H1 (cell line): ENCODE results near the gene YLPM1. TPM values are rescaled to one million over a fixed set of nuclear protein-coding genes. Genes with fewer than 3 reads are reported as not detected.

ENCODE experiments used
- CTCF ChIA-PET: fragments of 300-600 bp; sonication (Branson Sonifier 250); formaldehyde crosslinking; loops from one replicate; lab custom pipeline; 2021; ENCODE audit not compliant: partially characterized antibody; lab: Charles Lee
- POLR2A ChIA-PET: fragments of 300-600 bp; sonication (Branson Sonifier 250); formaldehyde crosslinking; loops from one replicate; lab custom pipeline; 2021; ENCODE audit warnings: inconsistent platforms; ENCODE audit not compliant: partially characterized antibody; lab: Charles Lee
- DNase-seq, 2 experiments: peaks; one replicate each; pipeline versions ENCODE4 v3.0.0 to v3.0.0-alpha.2; 2010 to 2022; ENCODE audit warnings: low spot score in 2 of 2, low read depth in 1 of 2, mixed read lengths in 1 of 2
- FAIRE-seq: peaks from 2 replicates; lab custom pipeline; 2011; peaks lifted over from hg19 to GRCh38; lab: Jason Lieb, UNC
- H2AFZ ChIP-seq: 2 replicates; pipeline ENCODE4 v1.8.1; 2012; ENCODE audit warnings: low read length, inconsistent platforms
- H2AK5ac ChIP-seq: 2 replicates; pipeline ENCODE4 v1.6.1; 2013; ENCODE audit warnings: low read depth, low read length
- H2BK120ac ChIP-seq: replicated peaks from 2 replicates; pipeline ENCODE3; 2013; ENCODE audit warnings: low read depth, low read length, inconsistent platforms
- H2BK12ac ChIP-seq: 2 replicates; pipeline ENCODE4 v1.6.1; 2013; ENCODE audit warnings: low read depth, low read length
- H2BK15ac ChIP-seq: 2 replicates; pipeline ENCODE4 v1.6.1; 2013; ENCODE audit warnings: low read length
- H2BK20ac ChIP-seq: 2 replicates; pipeline ENCODE4 v1.6.1; 2013; ENCODE audit warnings: low read length
- H2BK5ac ChIP-seq: 2 replicates; pipeline ENCODE4 v1.6.1; 2013; ENCODE audit warnings: low read depth, low read length
- H3K14ac ChIP-seq: 2 replicates; pipeline ENCODE4 v1.6.1; 2013; ENCODE audit warnings: inconsistent platforms; ENCODE audit not compliant: insufficient read length
- H3K18ac ChIP-seq: 2 replicates; pipeline ENCODE4 v1.6.1; 2013; ENCODE audit warnings: low read length; ENCODE audit errors: extremely low read depth
- H3K23ac ChIP-seq: 2 replicates; pipeline ENCODE4 v1.6.1; 2013; ENCODE audit warnings: inconsistent platforms; ENCODE audit not compliant: insufficient read length
- H3K23me2 ChIP-seq: 2 replicates; pipeline ENCODE4 v1.6.1; 2013; ENCODE audit warnings: low read depth, low read length
- H3K27ac ChIP-seq: 2 replicates; pipeline ENCODE4 v1.6.1; 2011; ENCODE audit warnings: low read depth, low read length, inconsistent platforms
- H3K27me3 ChIP-seq, 4 experiments: replicated peaks in 1 of 4; 1 replicate in 1 of 4; 2 replicates in 3 of 4; pipeline versions ENCODE4 v1.6.1 to v1.8.1; 2011 to 2013; ENCODE audit warnings: low read length in 3 of 4, mild to moderate bottlenecking in 3 of 4, inconsistent platforms in 2 of 4, mixed read lengths in 2 of 4, moderate library complexity in 1 of 4; ENCODE audit not compliant: control insufficient read depth in 3 of 4, insufficient read depth in 3 of 4; ENCODE audit errors: extremely low read depth in 1 of 4
- H3K36me3 ChIP-seq, 4 experiments: 2 replicates each; pipeline versions ENCODE4 v1.6.1 to v1.8.1; 2011 to 2013; ENCODE audit warnings: mild to moderate bottlenecking in 4 of 4, low read length in 3 of 4, moderate library complexity in 2 of 4, control low read depth in 1 of 4, inconsistent platforms in 1 of 4; ENCODE audit not compliant: insufficient read depth in 4 of 4, control insufficient read depth in 2 of 4
- H3K4ac ChIP-seq: replicated peaks from 2 replicates; pipeline ENCODE3; 2013; ENCODE audit warnings: low read length, low read depth, mixed read lengths, inconsistent platforms; ENCODE audit not compliant: insufficient read length
- H3K4me1 ChIP-seq, 4 experiments: replicated peaks in 1 of 4; 1 replicate in 1 of 4; 2 replicates in 3 of 4; pipeline versions ENCODE4 v1.6.1 to v1.8.1; 2011 to 2013; ENCODE audit warnings: low read length in 3 of 4, inconsistent platforms in 2 of 4, mixed read lengths in 1 of 4; ENCODE audit not compliant: insufficient read depth in 4 of 4, control insufficient read depth in 3 of 4
- H3K4me2 ChIP-seq, 2 experiments: 2 replicates each; pipeline versions ENCODE4 v1.6.1 to v1.8.1; 2011 to 2013; ENCODE audit warnings: low read depth in 2 of 2, low read length in 2 of 2, control low read depth in 1 of 2, inconsistent platforms in 1 of 2, mild to moderate bottlenecking in 1 of 2; ENCODE audit not compliant: insufficient read depth in 1 of 2
- H3K4me3 ChIP-seq, 4 experiments: fragments of 200-600, 300-600 bp in 1 of 4; sonication (generic), shearing (Covaris generic), sonication (Bioruptor Twin) in 1 of 4; 2 replicates each; pipeline versions ENCODE4 v1.5.1 to v1.8.1; 2011 to 2016; ENCODE audit warnings: low read length in 4 of 4, low read depth in 3 of 4, control low read depth in 2 of 4, inconsistent platforms in 2 of 4, mild to moderate bottlenecking in 2 of 4, mixed read lengths in 1 of 4, moderate library complexity in 1 of 4; ENCODE audit not compliant: insufficient read depth in 2 of 4; ENCODE audit errors: extremely low read depth in 1 of 4
- H3K56ac ChIP-seq: replicated peaks from 2 replicates; pipeline ENCODE3; 2013; ENCODE audit warnings: low read depth, mild to moderate bottlenecking, mixed read lengths, low read length, inconsistent platforms; ENCODE audit not compliant: insufficient read length
- H3K79me1 ChIP-seq: 2 replicates; pipeline ENCODE4 v1.6.1; 2013; ENCODE audit warnings: low read depth, low read length, control low read depth
- H3K79me2 ChIP-seq, 2 experiments: 2 replicates each; pipeline versions ENCODE4 v1.6.1 to v1.8.1; 2012 to 2013; ENCODE audit warnings: low read length in 2 of 2, mild to moderate bottlenecking in 2 of 2, inconsistent platforms in 1 of 2; ENCODE audit not compliant: insufficient read depth in 2 of 2, control insufficient read depth in 1 of 2
- H3K9ac ChIP-seq, 4 experiments: replicated peaks in 1 of 4; 1 replicate in 1 of 4; 2 replicates in 3 of 4; pipeline versions ENCODE4 v1.6.1 to v1.8.1; 2011 to 2013; ENCODE audit warnings: low read depth in 3 of 4, low read length in 3 of 4, control low read depth in 2 of 4, mild to moderate bottlenecking in 2 of 4, moderate library complexity in 2 of 4, inconsistent platforms in 1 of 4; ENCODE audit errors: extremely low read depth in 1 of 4
- H3K9me3 ChIP-seq, 2 experiments: 2 replicates each; pipeline versions ENCODE4 v1.6.1 to v1.8.1; 2012 to 2013; ENCODE audit warnings: mild to moderate bottlenecking in 2 of 2, moderate library complexity in 2 of 2, control low read depth in 1 of 2, inconsistent platforms in 1 of 2, low read depth in 1 of 2, low read length in 1 of 2, mixed read lengths in 1 of 2; ENCODE audit not compliant: insufficient read depth in 2 of 2
- H4K20me1 ChIP-seq, 2 experiments: replicated peaks in 1 of 2; 2 replicates each; pipeline versions ENCODE3 to v1.8.1; 2011 to 2013; ENCODE audit warnings: inconsistent platforms in 2 of 2, low read length in 2 of 2, mild to moderate bottlenecking in 1 of 2; ENCODE audit not compliant: insufficient read depth in 2 of 2, control insufficient read depth in 1 of 2
- H4K5ac ChIP-seq: 2 replicates; pipeline ENCODE4 v1.6.1; 2013; ENCODE audit warnings: low read length, low read depth, mixed read lengths, inconsistent platforms; ENCODE audit not compliant: insufficient read length
- H4K8ac ChIP-seq: 2 replicates; pipeline ENCODE4 v1.8.0; 2013; ENCODE audit warnings: mild to moderate bottlenecking, moderate library complexity, low read length, inconsistent platforms; ENCODE audit not compliant: insufficient read depth; ENCODE audit errors: extremely low read depth
- H4K91ac ChIP-seq: replicated peaks from 2 replicates; pipeline ENCODE3; 2013; ENCODE audit warnings: low read length, mixed read lengths, inconsistent platforms; ENCODE audit not compliant: insufficient read length
- KDM1A ChIP-seq: fragments of 200-600, 300-600 bp; sonication (generic); IDR thresholded peaks from 2 replicates; pipeline ENCODE4 v1.7.1; 2016; ENCODE audit warnings: mild to moderate bottlenecking, low read length, borderline replicate concordance
- MAFK ChIP-seq: IDR thresholded peaks from 2 replicates; pipeline ENCODE4 v1.6.1; 2012; ENCODE audit warnings: low read depth, mild to moderate bottlenecking, improper control_type of control experiment, low read length
- MAX ChIP-seq: IDR thresholded peaks from 2 replicates; pipeline ENCODE4 v1.6.1; 2012; ENCODE audit warnings: inconsistent platforms
- POLR2A ChIP-seq, 2 experiments: IDR thresholded peaks; 1 replicate in 1 of 2; 2 replicates in 1 of 2; pipeline ENCODE4 v1.6.1; 2011; ENCODE audit warnings: low read depth in 2 of 2, low read length in 2 of 2, mild to moderate bottlenecking in 2 of 2; ENCODE audit errors: control extremely low read depth in 1 of 2
- SUZ12 ChIP-seq: fragments of 200-600 bp; sonication (generic); IDR thresholded peaks from 2 replicates; pipeline ENCODE4 v1.6.1; 2012; ENCODE audit warnings: mild to moderate bottlenecking, inconsistent platforms, low read length, moderate library complexity, mixed read lengths
- TEAD4 ChIP-seq: IDR thresholded peaks from 2 replicates; pipeline ENCODE4 v1.6.1; 2012; ENCODE audit warnings: low read depth, low read length, inconsistent platforms, mixed read lengths
- WGBS, 2 experiments: shearing (Covaris generic) in 1 of 2; methylation state at CpG; one replicate each; pipeline versions ENCODE4 v1.1.6 to v1.1.7; 2013 to 2015; ENCODE audit warnings: low lambda C conversion rate in 2 of 2, mixed read lengths in 2 of 2, inconsistent platforms in 1 of 2, low coverage in 1 of 2, missing lambda C conversion rate in 1 of 2; ENCODE audit not compliant: insufficient replicate concordance in 2 of 2, insufficient coverage in 1 of 2, insufficient read length in 1 of 2; ENCODE audit errors: extremely low coverage in 1 of 2, missing lambda C conversion rate in 1 of 2; 5-methylcytosine and 5-hydroxymethylcytosine counted together
- polyA plus RNA-seq, 7 experiments: library from polyadenylated mRNA; depleted of rRNA in 3 of 7; stranded (reverse) in 5 of 7; unstranded in 2 of 7; fragments of >200 nt in 5 of 7; fragments of 200-250 nt in 2 of 7; gene quantifications; 1 replicate in 5 of 7; 2 replicates in 1 of 7; 4 replicates in 1 of 7; pipeline versions ENCODE4 v1.2.1 to v1.2.3, GENCODE V29; 2011 to 2013; ENCODE audit warnings: missing spikeins in 2 of 7, mixed read lengths in 2 of 7
- total RNA-seq: library from RNA; stranded (reverse); fragmentation: NEBNext Ultra II Directional; extraction: Animal tissue kit (Norgen Biotek cat#: 25700); gene quantifications from 2 replicates; pipeline ENCODE4 v1.2.1, GENCODE V29; 2021

YLPM1 gene
- total and polyA plus RNA-seq, 2 of the 8 experiments (the other 6 are each of a cell fraction or from before 2014, with no cell fraction given): 13.5 to 71.7 TPM

DNA sequence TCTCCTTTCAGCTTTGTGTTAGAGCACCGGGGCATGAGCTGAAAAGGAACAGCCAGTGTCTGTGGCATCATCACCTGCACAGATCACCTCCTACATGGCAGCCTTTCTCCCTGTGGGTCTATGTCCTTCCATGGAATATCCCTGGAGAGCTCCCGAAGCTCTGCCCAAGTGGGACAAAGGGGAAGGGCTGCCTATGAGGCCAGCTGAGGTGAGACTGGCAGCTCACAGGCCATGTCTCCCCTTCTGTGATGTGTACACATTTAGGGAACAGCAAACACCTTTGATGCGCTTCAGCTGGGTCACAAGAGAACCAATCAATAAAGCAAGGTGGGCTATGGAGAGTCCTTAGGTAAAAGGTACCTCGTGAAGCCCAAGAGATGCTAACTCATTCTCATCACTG is 108.7 kb downstream of the YLPM1 start:
- Histone ChIP-seq H4K91ac (no peak overlapping the region), H3K4me2 (no peak overlapping the region), H3K9me3 (no peaks in the 10 kb centered on the region), H2BK15ac (no peak overlapping the region), H3K9ac (no peak overlapping the region), H3K4me3 (no peak overlapping the region), H2BK12ac (no peak overlapping the region), H3K23me2 (no peaks in the 10 kb centered on the region), H3K4me1 (peaks cover 0 to 5% (median 3%) of the 10 kb centered on the region in 4 experiments; a peak in 3 of 7 replicates), H4K8ac (no peak overlapping the region), H3K56ac (no peak overlapping the region), H2BK20ac (no peak overlapping the region), H2AFZ (no peak overlapping the region), H4K5ac (no peak overlapping the region), H3K18ac (no peak overlapping the region), H3K36me3 (no peaks in the 10 kb centered on the region), H3K14ac (no peak overlapping the region), H4K20me1 (no peaks in the 10 kb centered on the region), H3K27me3 (no peaks in the 10 kb centered on the region), H3K79me2 (no peaks in the 10 kb centered on the region), H3K27ac (no peak overlapping the region), H2BK5ac (no peak overlapping the region), H2AK5ac (no peak overlapping the region), H3K4ac (no peak overlapping the region), H2BK120ac (no peak overlapping the region), H3K23ac (no peak overlapping the region), H3K79me1 (no peaks in the 10 kb centered on the region)
- DNase-seq (no peak), FAIRE-seq (no peak)
- POLR2A ChIA-PET: interaction anchor here (1.2 to 1.7 kb wide), 3 partner anchors 9 to 11 kb away, joined by 3 to 9 read pairs (median 3); no protein-coding TSS in a partner anchor
- no peak for TF ChIP-seq POLR2A (IDR thresholded peaks at IDR 0.05; ENCODE audit: control extremely low read depth in 1 of 2, low read depth in 2 of 2, low read length in 2 of 2)
- no peak for TF ChIP-seq MAFK
- TF ChIP-seq KDM1A: no peak
- no peak for TF ChIP-seq SUZ12
- TF ChIP-seq MAX: no peak
- no peak for TF ChIP-seq TEAD4
- CTCF ChIA-PET: interaction anchor here (0.8 to 17.5 kb wide), 8 partner anchors 9 to 263 kb away, joined by 3 to 364 read pairs (median 6); no protein-coding TSS in a partner anchor
- 91% methylated on average over 4 of the region's 4 CpGs; no CpG with 5 or more reads in 1 of the 2 experiments for WGBS, 2 experiments
